Activated CD8-positive, alpha-beta memory T cell treated with anti-CD3 and anti-CD28 coated beads, Interleukin-2, amount 50 U/mL, for 48 hours (primary cell): Measurements from ENCODE around the gene LENEP.
"Not testable (repeated sequence)": the region's sequence is repeated elsewhere in the genome, so short reads cannot be mapped to it uniquely, and the experiment has no call there.

Experiments
- DNase-seq: peaks from one replicate; pipeline ENCODE4 v3.0.0-alpha.2; 2020

Gene LENEP

GRCh38 chr1:154977762-154978161 is 15.6 kb upstream of the LENEP start:
- not testable (repeated sequence) for DNase-seq

GRCh38 chr1:154978360-154978759 is 15.0 kb upstream of the LENEP start:
- no peak for DNase-seq

GRCh38 chr1:154982341-154982740 is 11.0 kb upstream of the LENEP start:
- DNase-seq, result no peak

- DNase-seq, result peak; percentile 94
Observed at GRCh38 chr1:154982897-154983648, 10.3 kb upstream of the LENEP start, which contains the start of gene FLAD1. Gene FLAD1, plus strand, starts transcription at chr1:154983344. Its CDS starts 351 bp downstream, at chr1:154983695.

- DNase-seq, result no peak
Observed at GRCh38 chr1:154983776-154984466, 9.5 kb upstream of the LENEP start.

- not testable (repeated sequence) for DNase-seq
Observed at GRCh38 chr1:154986736-154987135, 6.7 kb upstream of the LENEP start.

- no peak for DNase-seq
Observed at GRCh38 chr1:154987326-154987725, 6.1 kb upstream of the LENEP start.

GRCh38 chr1:154988058-154988954 is 5.1 kb upstream of the LENEP start:
- no peak for DNase-seq

GRCh38 chr1:154989195-154989860 is 4.1 kb upstream of the LENEP start:
- DNase-seq, result no peak

- DNase-seq, result no peak
Observed at GRCh38 chr1:154990276-154990675, 3.1 kb upstream of the LENEP start.

GRCh38 chr1:154992721-154993571 is 440 bp upstream of the LENEP start:
- DNase-seq, result no peak

GRCh38 chr1:154994269-154994587 is 842 bp downstream of the LENEP start:
- no peak for DNase-seq

GRCh38 chr1:154994591-154994990 is 1.2 kb downstream of the LENEP start:
- DNase-seq, result no peak

GRCh38 chr1:154995301-154995983 is 2.1 kb downstream of the LENEP start:
- DNase-seq, result not testable (repeated sequence)

- DNase-seq, result no peak
Observed at GRCh38 chr1:154996966-154997701, 3.7 kb downstream of the LENEP start.

- no peak for DNase-seq
Observed at GRCh38 chr1:154998201-154998780, 4.9 kb downstream of the LENEP start.

GRCh38 chr1:154998818-154999570 is 5.6 kb downstream of the LENEP start:
- DNase-seq, result peak; percentile 88

- peak; percentile 84 for DNase-seq
Observed at GRCh38 chr1:154999571-155000410, 6.4 kb downstream of the LENEP start.

GRCh38 chr1:155000411-155000725 is 7.0 kb downstream of the LENEP start:
- DNase-seq, result peak; percentile 75
